Retinal pigment epithelial cell (primary cell): ENCODE results near the gene PTPRN2.
"Not testable (repeated sequence)": the region's sequence is repeated elsewhere in the genome, so short reads cannot be mapped to it uniquely, and the experiment has no call there.

Experiments
- DNase-seq: peaks from one replicate; pipeline ENCODE4 v3.0.0-alpha.2; 2010; ENCODE audit warnings: low read depth
- H3K4me3 ChIP-seq: 2 replicates; pipeline ENCODE4 v1.5.1; 2011; ENCODE audit warnings: mild to moderate bottlenecking, low read length, control low read depth, moderate library complexity
- TF ChIP-seq, protein P1 (sequence below): conservative IDR thresholded peaks from 2 replicates; pipeline ENCODE4 v1.5.1; 2011; ENCODE audit warnings: low read depth, low read length, control low read depth, inconsistent platforms

The PTPRN2 gene

DNA sequence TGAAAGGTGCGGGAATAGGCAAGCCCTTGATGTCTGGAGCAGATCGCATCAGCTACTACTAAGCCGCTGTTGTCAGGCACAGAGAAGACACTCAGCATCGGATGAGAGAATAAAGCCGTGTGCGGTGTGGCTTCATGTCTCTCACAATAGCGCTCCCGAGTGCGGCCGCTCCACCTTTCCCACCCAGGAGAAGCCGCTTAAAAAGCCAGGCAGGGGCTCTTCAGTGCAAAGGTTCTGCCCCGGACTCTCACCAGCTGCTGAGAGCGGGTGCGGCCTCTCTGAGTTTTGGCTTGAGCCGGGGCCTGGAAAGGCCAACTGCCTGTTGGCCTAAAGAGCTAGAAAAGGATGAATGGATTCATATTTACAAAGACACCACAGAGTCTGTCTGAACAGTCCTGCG, 650.2 kb downstream of the PTPRN2 start:
- TF ChIP-seq, protein P1, sequence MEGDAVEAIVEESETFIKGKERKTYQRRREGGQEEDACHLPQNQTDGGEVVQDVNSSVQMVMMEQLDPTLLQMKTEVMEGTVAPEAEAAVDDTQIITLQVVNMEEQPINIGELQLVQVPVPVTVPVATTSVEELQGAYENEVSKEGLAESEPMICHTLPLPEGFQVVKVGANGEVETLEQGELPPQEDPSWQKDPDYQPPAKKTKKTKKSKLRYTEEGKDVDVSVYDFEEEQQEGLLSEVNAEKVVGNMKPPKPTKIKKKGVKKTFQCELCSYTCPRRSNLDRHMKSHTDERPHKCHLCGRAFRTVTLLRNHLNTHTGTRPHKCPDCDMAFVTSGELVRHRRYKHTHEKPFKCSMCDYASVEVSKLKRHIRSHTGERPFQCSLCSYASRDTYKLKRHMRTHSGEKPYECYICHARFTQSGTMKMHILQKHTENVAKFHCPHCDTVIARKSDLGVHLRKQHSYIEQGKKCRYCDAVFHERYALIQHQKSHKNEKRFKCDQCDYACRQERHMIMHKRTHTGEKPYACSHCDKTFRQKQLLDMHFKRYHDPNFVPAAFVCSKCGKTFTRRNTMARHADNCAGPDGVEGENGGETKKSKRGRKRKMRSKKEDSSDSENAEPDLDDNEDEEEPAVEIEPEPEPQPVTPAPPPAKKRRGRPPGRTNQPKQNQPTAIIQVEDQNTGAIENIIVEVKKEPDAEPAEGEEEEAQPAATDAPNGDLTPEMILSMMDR, result no peak
- no peak overlapping the region for H3K4me3 ChIP-seq
- DNase-seq, result no peak

DNA sequence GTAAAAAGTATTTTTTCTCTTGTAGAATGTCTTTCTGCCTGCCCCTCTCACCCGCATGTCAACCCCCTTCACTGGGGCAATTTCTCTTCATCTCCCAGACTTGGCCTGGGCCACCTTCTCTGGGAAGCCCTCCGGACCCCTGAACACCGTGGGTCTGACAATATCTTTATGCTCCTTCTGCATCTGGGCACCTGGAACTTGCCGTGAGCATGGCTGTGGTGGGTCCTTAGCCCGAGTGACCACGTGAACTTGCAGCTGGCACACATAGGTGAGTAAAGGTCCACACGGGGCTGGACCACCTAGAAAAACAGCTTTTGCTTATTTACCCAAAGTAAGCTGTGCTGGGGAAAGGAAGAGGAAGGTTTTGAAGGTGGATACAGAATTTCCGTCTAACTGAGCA, 650.6 kb downstream of the PTPRN2 start:
- DNase-seq, result no peak
- no peak overlapping the region for H3K4me3 ChIP-seq
- TF ChIP-seq, protein P1, result no peak

DNA sequence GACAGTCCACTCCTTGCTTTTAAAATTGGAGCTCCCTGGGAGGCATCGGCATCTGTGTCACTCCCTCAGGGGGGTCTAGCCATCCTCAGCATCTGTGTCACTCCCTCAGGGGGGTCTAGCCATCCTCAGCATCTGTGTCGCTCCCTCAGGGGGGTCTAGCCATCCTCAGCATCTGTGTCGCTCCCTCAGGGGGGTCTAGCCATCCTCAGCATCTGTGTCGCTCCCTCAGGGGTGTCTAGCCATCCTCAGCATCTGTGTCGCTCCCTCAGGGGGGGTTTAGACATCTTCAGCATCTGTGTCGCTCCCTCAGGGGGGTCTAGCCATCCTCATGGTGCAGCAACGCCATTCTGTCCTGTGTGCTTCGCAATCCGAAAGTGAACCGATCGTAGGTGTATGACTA, 651.9 kb downstream of the PTPRN2 start:
- H3K4me3 ChIP-seq, DNase-seq: not testable (repeated sequence)

DNA sequence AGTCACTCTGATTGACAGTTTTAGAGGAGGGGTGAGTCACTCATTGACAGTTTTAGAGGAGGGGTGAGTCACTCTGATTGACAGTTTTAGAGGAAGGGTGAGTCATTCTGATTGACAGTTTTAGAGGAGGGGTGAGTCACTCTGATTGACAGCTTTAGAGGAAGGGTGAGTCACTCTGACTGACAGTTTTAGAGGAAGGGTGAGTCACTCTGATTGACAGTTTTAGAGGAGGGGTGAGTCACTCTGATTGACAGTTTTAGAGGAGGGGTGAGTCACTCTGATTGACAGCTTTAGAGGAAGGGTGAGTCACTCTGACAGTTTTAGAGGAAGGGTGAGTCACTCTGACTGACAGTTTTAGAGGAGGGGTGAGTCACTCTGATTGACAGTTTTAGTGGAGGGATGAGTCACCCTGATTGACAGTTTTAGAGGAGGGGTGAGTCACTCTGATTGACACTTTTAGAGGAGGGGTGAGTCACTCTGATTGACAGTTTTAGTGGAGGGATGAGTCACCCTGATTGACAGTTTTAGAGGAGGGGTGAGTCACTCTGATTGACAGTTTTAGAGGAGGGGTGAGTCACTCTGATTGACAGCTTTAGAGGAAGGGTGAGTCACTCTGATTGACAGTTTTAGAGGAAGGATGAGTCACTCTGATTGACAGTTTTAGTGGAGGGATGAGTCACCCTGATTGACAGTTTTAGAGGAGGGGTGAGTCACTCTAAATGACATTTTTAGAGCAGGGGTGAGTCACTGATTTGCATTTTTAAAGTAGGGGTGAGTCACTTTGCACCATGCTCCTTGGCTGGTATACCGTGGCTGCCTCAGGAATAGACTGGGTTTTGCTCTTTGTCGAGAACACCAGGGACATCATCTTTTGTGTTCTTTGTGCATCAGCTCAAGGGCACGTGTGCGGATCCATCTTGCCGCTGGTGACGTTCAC, 654.1 kb downstream of the PTPRN2 start:
- H3K4me3 ChIP-seq, DNase-seq: not testable (repeated sequence)

DNA sequence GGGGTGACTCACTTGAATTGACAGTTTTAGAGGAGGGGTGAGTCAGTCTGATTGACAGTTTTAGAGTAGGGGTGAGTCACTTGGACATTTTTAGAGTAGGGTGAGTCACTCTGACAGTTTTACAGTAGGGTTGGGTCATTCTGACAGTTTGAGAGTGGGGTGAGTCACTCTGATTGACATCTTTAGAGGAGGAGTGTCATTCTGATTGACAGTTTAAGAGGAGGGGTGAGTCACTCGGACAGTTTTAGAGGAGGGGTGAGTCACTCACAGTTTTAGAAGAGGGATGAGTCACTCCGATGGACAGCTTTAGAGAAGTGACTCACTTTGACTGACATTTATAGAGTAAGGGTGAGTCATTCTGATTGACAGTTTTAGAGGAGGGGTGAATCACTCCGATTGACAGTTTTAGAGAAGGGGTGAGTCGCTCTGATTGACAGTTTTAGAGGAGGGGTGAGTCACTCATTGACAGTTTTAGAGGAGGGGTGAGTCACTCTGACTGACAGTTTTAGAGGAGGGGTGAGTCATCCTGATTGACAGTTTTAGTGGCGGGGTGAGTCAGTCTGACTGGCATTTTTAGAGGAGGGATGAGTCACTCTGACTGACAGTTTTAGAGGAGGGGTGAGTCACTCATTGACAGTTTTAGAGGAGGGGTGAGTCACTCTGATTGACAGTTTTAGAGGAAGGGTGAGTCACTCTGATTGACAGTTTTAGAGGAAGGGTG, 655.0 kb downstream of the PTPRN2 start:
- no peak overlapping the region for H3K4me3 ChIP-seq
- TF ChIP-seq, protein P1, result no peak
- no peak for DNase-seq

DNA sequence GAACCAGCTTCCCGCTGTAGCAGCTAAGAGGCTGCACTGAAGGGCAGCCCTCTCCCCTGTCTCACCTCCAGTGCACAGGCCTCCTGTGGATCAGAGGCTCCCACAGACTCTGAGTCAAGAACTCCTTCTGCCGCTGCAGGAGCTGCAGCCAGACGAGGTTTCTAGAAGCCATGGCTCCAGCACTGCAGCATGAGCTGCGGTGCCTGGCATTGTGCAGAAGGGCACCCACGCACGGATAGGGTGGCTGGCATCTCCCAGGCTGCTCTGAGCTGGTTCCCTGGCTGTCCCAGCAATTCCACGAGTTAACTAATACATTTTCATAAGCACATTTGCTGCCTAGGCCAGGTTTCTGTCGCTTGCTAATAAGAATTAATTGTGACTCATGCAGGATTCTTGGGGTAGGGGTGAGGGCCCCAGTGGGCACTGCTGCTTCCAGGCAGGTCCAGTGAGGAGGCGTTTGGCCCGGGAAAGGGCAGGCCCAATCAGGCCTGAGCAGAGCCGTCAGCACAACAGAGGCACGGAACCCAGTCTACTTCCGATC, 656.6 kb downstream of the PTPRN2 start:
- no peak for DNase-seq
- H3K4me3 ChIP-seq, result no peak overlapping the region
- TF ChIP-seq, protein P1, result no peak

DNA sequence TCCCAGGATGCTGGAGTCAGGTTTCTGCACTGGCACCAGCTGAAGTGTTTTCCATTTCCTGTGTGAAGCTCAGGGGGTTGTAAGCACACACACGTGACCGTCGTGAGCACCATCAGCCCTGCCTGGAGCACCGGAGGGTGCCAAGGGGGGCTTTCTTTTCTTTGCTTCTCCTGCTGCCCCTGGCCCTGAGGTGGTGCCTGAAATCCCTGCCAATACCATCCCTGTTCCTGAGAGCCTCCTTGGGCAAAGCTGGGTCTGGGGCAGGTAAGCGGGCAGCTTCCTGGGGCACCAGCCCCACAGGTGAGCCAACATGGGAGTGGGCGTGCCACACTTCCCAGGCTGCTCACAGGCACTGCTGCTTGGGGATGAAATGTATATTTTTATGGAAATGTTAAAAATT, 657.2 kb downstream of the PTPRN2 start:
- no peak for DNase-seq
- TF ChIP-seq, protein P1, result no peak
- no peak overlapping the region for H3K4me3 ChIP-seq

DNA sequence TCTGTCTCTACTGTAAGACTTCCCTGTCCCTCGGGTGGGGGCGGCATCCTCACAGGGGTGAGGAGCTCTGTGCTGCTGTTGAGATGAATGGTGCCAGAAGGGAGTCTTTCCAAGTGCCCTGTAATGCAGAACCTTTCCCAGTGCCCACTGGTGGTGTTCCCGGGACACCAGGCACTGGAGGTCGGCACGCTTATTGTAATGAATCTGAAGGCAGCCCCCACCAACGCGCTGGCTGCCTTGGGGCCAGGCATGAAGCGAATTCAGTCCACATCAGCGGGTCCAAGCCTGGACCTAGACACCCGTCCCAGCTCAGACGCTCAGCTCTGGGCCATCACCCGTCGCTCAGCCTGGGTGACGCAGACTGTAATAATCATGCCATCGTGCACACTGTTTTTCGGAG, 658.0 kb downstream of the PTPRN2 start:
- TF ChIP-seq, protein P1, result no peak
- H3K4me3 ChIP-seq, result no peak overlapping the region
- DNase-seq, result no peak
